HL-60/S4 treated with retinoic acid at 250 ng/mL for 4 days and 3 days (cell line): ENCODE measurements around the gene CYP21A2.

ENCODE experiments used
- in situ Hi-C: fragments of 300-500 bp; cut with MboI; formaldehyde crosslinking; loops from 2 replicates; pipeline ENCODE4 v1.7.0; 2022; ENCODE audit warnings: low sequenced_read_pairs

The CYP21A2 gene

DNA sequence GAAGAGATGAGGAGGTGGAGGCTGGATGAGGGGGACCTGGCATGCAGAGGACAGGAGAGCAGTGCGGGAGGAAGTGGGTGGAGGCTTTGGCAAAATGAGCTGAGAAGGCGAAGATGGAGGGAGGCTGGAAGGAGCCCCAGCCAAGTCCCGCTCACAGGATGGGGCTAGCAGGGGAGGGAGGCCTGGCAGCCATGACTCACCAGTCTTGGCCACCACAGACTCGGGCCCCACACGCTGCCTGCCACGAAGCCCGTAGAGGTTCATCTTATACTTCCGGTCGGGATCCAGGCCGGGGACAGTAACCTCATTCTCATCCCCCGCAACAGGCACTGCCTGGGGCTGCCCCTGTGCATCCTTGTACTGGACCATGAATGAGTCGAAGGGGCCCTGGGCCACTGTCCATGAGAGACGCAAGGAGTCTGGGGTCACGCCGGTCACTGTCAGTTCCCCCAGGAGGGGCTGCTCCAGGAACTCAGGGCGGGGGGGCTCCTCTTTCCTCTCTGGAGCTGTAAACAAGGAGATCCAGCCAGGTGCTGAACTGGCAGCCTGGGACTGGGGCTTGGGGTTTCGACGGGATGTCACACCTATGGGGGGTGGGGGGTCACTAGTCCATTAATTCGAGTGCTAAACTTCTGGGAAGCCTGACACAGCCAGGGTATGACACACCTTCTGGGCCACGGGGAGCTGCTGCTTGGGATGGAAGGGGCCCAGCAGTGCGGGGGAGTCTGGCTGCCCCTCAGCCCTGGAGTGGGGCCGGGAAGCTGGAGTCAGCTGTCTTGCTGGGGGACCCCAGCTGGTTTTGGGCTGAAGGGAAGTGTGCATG, 43.2 kb downstream of the CYP21A2 start:
- in situ Hi-C loops: no loop called here

DNA sequence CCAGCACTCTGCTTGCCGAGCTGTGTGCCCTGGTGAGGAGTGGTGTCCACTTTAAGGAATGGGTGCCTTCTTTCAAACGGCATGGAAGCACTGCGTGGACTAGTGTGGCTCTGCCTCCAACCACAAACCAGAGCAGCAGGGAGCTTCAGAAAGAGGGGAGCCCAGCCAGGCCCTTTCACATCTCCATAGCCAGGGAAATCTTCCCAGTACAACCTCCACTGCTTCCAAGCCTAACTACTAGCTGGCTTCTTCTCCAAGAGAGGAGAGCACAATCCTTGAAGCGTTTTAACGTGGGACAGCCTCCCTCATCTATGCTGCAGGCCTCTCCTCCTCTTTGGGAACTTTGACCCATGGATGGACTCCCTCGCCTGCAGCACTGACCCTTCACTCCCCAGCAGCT, 44.3 kb downstream of the CYP21A2 start:
- in situ Hi-C loops: no loop called here

DNA sequence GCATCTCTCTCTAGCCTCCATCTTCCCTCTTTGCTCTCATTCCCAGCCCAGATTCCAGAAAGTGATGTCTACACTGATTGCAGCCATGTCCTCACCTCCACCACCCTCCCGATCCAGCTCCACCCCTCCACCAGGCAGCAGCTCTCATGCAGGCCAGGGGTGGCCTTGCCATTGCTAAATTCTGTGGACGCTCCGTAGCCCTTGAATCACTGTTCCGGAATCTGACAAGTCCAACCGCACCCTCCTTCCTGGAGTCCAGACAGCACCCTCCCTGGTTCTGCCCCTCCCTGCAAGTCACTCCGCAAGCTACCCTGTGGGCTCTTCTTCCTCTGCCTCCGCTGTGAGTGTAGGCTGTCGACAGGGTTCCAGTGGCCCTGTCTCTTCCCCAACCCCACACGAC, 44.7 kb downstream of the CYP21A2 start:
- in situ Hi-C loops: no loop called here

- in situ Hi-C loops: no loop called here
Observed at GRCh38 chr6:32083812-32084768, 45.9 kb downstream of the CYP21A2 start.

DNA sequence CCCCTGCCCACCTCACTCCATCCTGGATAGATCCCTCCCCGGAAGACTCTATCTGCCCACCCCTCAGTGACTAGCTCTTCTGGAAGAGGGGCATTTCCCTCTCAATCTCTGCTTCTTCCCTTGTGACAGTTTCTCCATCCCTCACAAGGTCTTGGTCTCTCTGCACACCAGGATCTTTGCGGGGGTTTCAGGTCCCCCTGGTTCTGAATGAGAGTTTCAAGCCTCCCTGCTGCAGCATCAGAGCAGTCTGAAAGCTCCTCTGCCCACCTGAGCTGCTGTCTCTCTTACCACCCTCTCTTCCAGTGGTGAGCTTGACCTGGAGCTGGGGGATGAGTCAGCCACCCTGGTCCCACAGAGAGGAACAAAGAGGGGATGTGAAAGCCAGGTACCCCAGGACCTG, 46.6 kb downstream of the CYP21A2 start:
- in situ Hi-C loops: no loop called here

GRCh38 chr6:32085759-32086459, 47.7 kb downstream of the CYP21A2 start:
- in situ Hi-C loops: no loop called here

DNA sequence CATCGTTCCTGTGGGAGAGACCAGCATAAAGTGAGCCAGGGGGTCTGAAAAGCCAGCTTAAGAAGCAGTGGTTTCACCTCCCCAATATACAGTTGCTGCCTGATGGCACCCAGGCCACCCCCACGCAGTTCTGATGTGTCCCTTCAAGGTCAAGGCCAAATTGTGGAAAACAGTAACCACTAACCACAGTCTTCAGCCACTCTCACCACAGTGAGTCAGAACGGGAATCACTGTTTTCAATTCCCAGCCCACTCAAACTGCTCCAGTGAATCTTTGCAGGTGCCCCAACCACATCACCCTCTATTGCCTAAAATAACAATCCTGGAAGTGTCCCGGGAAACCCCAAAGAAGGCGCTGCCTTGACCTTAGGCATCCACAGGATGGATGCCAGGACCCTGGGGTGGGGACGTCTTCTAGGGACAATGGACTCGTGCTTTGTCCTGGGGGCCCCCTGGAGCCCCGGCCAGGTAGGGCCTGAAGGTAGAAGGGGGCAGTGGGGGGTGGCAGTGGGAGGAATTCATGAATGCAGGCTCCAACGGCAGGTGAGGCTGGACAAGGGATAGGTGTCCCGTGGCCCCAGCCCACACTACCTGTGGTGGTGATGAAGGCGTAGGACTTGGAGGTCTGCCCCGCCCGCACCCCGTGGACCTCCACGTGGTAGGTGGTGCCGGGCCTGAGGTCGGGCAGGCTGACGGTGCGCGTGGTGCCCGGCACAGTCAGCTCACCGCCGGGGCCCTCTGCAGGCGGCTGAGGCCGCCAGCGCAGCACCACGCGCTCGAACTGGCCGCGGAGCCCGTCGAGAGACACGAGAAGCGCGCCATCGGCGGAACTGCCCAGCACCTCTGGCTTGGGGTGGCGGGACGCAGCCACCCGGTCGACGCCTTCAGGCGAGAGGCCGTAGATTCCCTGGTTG, 48.7 kb downstream of the CYP21A2 start:
- in situ Hi-C loops: no loop called here

DNA sequence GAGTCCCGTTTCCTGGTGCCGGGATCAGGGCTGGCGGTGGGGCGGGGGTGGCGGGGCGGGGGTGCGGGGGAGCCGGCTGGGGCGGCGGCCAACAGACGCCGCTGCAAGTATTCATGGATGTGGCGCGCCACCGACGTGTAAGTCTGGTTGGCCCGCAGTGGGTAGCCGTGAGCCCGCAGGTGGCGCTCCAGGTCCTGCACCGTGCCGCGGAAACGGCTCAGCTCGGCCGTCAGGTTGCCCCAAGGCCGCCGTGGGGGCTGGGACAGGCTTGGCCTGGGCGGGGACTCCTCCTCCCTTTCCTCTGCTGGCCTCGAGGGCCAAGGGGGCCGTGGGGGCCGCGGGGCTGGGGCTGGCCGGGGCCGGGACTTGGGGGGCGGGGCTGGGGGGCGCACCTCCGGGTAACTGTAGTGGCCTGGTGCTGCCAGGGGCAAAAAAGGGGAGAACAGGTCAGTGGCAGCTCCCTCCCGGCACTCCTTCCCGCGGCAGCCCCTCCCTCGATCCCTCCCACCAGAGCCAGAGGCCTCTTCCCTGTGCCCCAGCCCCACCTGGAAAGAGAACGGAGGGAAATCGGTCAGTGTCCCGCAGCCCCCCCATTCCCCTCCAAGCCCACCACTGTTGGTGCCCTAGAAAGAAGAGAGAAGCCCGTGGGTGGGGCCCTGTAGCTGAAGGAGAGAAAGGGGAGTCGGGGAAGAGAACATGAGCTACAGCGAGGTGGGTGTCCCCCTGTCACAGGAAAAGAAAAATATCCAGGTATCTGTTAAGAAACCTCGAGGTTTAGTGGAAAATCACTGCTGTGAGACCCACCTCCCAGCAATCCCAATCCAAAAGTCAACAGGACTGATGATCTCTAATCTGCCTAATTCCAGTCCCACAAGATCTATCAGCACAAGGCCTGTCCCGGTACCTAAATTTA, 49.6 kb downstream of the CYP21A2 start:
- in situ Hi-C loops: no loop called here

GRCh38 chr6:32088487-32089049, 50.4 kb downstream of the CYP21A2 start:
- in situ Hi-C loops: no loop called here

DNA sequence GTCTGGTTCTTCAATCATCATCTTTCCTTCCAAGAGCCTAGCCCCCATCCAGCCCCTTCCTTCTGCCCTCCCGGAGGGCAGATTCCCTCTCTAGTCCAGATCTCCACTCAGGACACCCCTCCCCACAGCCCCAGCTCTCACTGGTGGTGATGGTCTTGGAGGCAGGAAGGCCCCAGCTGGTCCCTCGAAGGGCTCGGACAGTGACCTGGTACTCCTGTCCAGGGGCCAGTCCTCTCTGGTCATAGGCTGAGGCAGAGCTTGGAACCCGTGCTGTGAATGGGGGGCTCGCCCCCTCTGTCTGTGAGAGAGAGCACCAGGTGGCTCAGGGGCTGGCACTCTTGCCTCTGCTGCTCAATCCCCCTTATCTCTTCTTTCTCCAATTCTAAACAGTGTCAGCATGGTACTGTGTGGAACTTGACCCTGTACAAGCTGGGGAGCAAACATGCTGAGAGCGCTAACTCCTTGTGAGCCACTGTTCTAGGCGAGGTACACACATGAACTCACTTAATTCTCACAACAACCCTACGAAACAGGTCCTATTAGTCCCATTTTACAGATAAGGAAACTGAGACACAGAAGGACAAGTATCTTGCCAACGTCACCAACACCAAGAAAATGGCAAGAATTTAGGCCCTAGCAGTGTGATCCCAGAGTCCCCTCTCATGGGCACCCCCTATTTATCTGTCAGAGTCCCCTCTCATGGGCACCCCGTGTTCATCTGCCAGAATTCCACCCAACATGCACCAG, 51.0 kb downstream of the CYP21A2 start:
- in situ Hi-C loops: no loop called here
